Posterior vena cava (tissue), 2 donors: Measurements from ENCODE around the gene CLK1. TPM values are rescaled to one million over a fixed set of nuclear protein-coding genes. Genes with fewer than 3 reads are reported as not detected.
"Not testable (repeated sequence)": the region's sequence is repeated elsewhere in the genome, so short reads cannot be mapped to it uniquely, and the experiment has no call there.

Source experiments
- DNase-seq: peaks from one replicate; pipeline ENCODE4 v3.0.0-alpha.2; 2020; ENCODE audit warnings: low spot score
- intact Hi-C, 2 donors: fragments of 100-400 bp; cut with DNase I; formaldehyde crosslinking; loops; one replicate each; pipeline versions ENCODE4 v1.14.1 to v1.14.2; 2022 to 2023
- total RNA-seq, 2 donors: library from RNA; stranded (reverse); fragmentation: NEBNext Ultra II Directional; extraction: Animal tissue kit (Norgen Biotek cat#: 25700); gene quantifications; one replicate each; pipeline ENCODE4 v1.2.1, GENCODE V29; 2021
- donor health status: DM: yes; HTN: yes; CAD: no.
- donor health status: DM: yes; HTN: yes; CAD: no.

CLK1 gene
- total RNA-seq, 2 donors from 2014 or later = 91.2 to 127 TPM

- intact Hi-C loops = loop anchor here in 1 of 2 donors (10.0 kb wide), 1 partner anchor 74 kb away; no protein-coding TSS in a partner anchor
- DNase-seq = not testable (repeated sequence)
Measured at GRCh38 chr2:200818732-200819131, 45.7 kb downstream of the CLK1 start.

GRCh38 chr2:200814917-200815316, 49.5 kb downstream of the CLK1 start:
- DNase-seq = no peak
- intact Hi-C loops = loop anchor here in 1 of 2 donors (5.0 to 10.0 kb wide), 3 partner anchors 47 to 103 kb away; partner anchors contain the start of gene CLK1

- intact Hi-C loops = loop anchor here in 1 of 2 donors (5.0 to 10.0 kb wide), 3 partner anchors 48 to 102 kb away; partner anchors contain the start of gene CLK1
- DNase-seq = no peak
Measured at GRCh38 chr2:200814276-200814815, 50.1 kb downstream of the CLK1 start.

- DNase-seq = peak; percentile 94
- intact Hi-C loops = loop anchor here in 1 of 2 donors (5.0 to 10.0 kb wide), 3 partner anchors 50 to 100 kb away; partner anchors contain the start of gene CLK1
Measured at GRCh38 chr2:200812122-200813022, 52.1 kb downstream of the CLK1 start.

GRCh38 chr2:200811333-200812121, 52.9 kb downstream of the CLK1 start, which contains the start of gene BZW1:
TSS of gene BZW1 (plus strand) at chr2:200811910. CDS start at chr2:200813218, 1,308 bp downstream.
- intact Hi-C loops = loop anchor here in 1 of 2 donors (5.0 to 10.0 kb wide), 3 partner anchors 51 to 99 kb away; partner anchors contain the start of gene CLK1
- DNase-seq = peak; percentile 99

GRCh38 chr2:200810998-200811332, 53.5 kb downstream of the CLK1 start:
- DNase-seq = no peak
- intact Hi-C loops = loop anchor here in 1 of 2 donors (5.0 to 10.0 kb wide), 3 partner anchors 51 to 99 kb away; partner anchors contain the start of gene CLK1

- no peak for DNase-seq
- intact Hi-C loops = loop anchor here in 1 of 2 donors (5.0 to 10.0 kb wide), 3 partner anchors 52 to 98 kb away; partner anchors contain the start of gene CLK1
Measured at GRCh38 chr2:200810252-200810997, 54.0 kb downstream of the CLK1 start.

- intact Hi-C loops = loop anchor here in 1 of 2 donors (5.0 to 10.0 kb wide), 3 partner anchors 53 to 97 kb away; partner anchors contain the start of gene CLK1
- no peak for DNase-seq
Measured at GRCh38 chr2:200809506-200810251, 54.8 kb downstream of the CLK1 start.

Other genes with a start within 250 kb of the CLK1 start
- 100 to 1,000 TPM; 211 to 220 TPM for gene BZW1, start 52.7 kb downstream of the CLK1 start, total RNA-seq
- gene PPIL3, start 24.4 kb upstream of the CLK1 start, total RNA-seq = 10 to 100 TPM; 18.0 to 20.6 TPM
- 10 to 100 TPM; 19.0 to 19.1 TPM for gene NIF3L1, start 24.7 kb upstream of the CLK1 start, total RNA-seq
- 10 to 100 TPM; 19.2 to 21.3 TPM for gene ORC2, start 99.0 kb upstream of the CLK1 start, total RNA-seq
- 10 to 100 TPM; 21.2 to 21.5 TPM for gene HYCC2, start 207.0 kb upstream of the CLK1 start, total RNA-seq
- gene NDUFB3, start 207.3 kb upstream of the CLK1 start, total RNA-seq = 10 to 100 TPM; 60.6 to 69.0 TPM